Natural killer cell (primary cell): ENCODE results near the gene SHROOM2. TPM values are rescaled to one million over a fixed set of nuclear protein-coding genes. Genes with fewer than 3 reads are reported as not detected.

ENCODE experiments used
- ATAC-seq, 3 donors: fragments of 150-1000 bp in 2 of 3; fragments of 200-7000 bp in 1 of 3; cut with Tn5 transposase; 1 replicate in 1 of 3; 2 replicates in 2 of 3; pipeline ENCODE4 v1.10.0; 2021; ENCODE audit warnings: mild to moderate bottlenecking in 2 of 3, moderate library complexity in 2 of 3
- DNase-seq, 2 donors: peaks; one replicate each; pipeline versions ENCODE4 v3.0.0 to v3.0.0-alpha.2; 2013 to 2021; ENCODE audit warnings: mixed read lengths in 1 of 2
- H3K27ac ChIP-seq: one replicate; pipeline ENCODE4 v1.5.1; 2013; ENCODE audit warnings: mild to moderate bottlenecking, low read length
- H3K27me3 ChIP-seq: one replicate; pipeline ENCODE4 v1.6.1; 2013; ENCODE audit warnings: low read length; ENCODE audit not compliant: control insufficient read depth, insufficient read depth
- H3K36me3 ChIP-seq: one replicate; pipeline ENCODE4 v1.6.1; 2013; ENCODE audit warnings: low read length; ENCODE audit not compliant: control insufficient read depth, insufficient read depth
- H3K4me1 ChIP-seq: one replicate; pipeline ENCODE4 v1.6.1; 2013; ENCODE audit warnings: low read length; ENCODE audit not compliant: control insufficient read depth, insufficient read depth
- H3K4me3 ChIP-seq: one replicate; pipeline ENCODE4 v1.5.1; 2013; ENCODE audit warnings: low read length
- H3K9me3 ChIP-seq: one replicate; pipeline ENCODE4 v1.6.1; 2013; ENCODE audit warnings: low read length; ENCODE audit not compliant: control insufficient read depth, insufficient read depth
- H3K27ac Mint-ChIP-seq, 2 donors: one replicate each; pipeline ENCODE4 v1.8.0; 2022; ENCODE audit warnings: mild to moderate bottlenecking in 2 of 2, mixed read lengths in 2 of 2, moderate library complexity in 1 of 2
- H3K27me3 Mint-ChIP-seq, 2 donors: one replicate each; pipeline ENCODE4 v1.8.0; 2022; ENCODE audit warnings: low read depth in 2 of 2, mixed read lengths in 2 of 2
- H3K36me3 Mint-ChIP-seq: one replicate; pipeline ENCODE4 v1.8.0; 2022; ENCODE audit warnings: mixed read lengths
- H3K4me1 Mint-ChIP-seq, 2 donors: one replicate each; pipeline ENCODE4 v1.8.0; 2022; ENCODE audit warnings: mixed read lengths in 2 of 2
- H3K4me3 Mint-ChIP-seq: one replicate; pipeline ENCODE4 v1.8.0; 2022; ENCODE audit warnings: mild to moderate bottlenecking, moderate library complexity, mixed read lengths
- H3K9me3 Mint-ChIP-seq, 2 donors: one replicate each; pipeline ENCODE4 v1.8.0; 2022; ENCODE audit warnings: mixed read lengths in 2 of 2
- CTCF ChIP-seq: fragments of 200-600 bp; IDR thresholded peaks from one replicate; pipeline ENCODE4 v1.8.0; 2022; ENCODE audit warnings: antibody characterized with exemption
- WGBS: methylation state at CpG from one replicate; pipeline ENCODE4 v1.1.7; 2013; ENCODE audit warnings: missing lambda C conversion rate; ENCODE audit not compliant: insufficient coverage; 5-methylcytosine and 5-hydroxymethylcytosine counted together
- intact Hi-C: fragments of 100-400 bp; cut with micrococcal nuclease; formaldehyde crosslinking; loops from one replicate; pipeline ENCODE4 v1.14.2; 2022
- total RNA-seq, 4 donors: library from RNA; stranded (reverse); fragments of 120-200 nt in 1 of 4; gene quantifications; one replicate each; pipeline versions ENCODE4 v1.2.3 to v1.2.4, GENCODE V29; 2013 to 2022

Gene SHROOM2
- total RNA-seq, 3 donors from 2014 or later (not counting 1 experiment from before 2014, with no cell fraction given) = not detected

DNA sequence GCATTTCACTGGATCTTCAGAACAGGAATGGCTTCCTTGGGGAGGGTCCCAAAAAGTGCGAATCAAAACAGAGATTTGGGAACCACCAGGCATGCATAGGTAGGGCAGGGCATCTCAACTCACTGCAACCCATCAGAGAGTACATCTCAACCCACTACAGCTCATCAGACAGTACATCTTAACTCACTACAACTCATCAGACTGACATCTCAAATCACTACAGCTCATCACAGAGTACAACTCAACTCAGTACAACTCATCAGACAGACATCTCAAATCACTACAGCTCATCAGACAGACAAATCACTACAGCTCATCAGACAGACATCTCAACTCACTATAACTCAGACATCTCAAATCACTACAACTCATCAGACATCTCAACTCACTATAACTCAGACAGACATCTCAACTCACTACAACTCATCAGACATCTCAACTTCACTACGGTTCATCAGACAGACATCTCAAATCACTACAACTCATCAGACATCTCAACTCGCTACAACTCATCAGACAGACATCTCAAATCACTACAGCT, 133.5 kb downstream of the SHROOM2 start:
- Histone ChIP-seq H3K27ac (no peak overlapping the region), H3K27me3 (no peaks in the 10 kb centered on the region), H3K4me3 (no peak overlapping the region), H3K9me3 (no peaks in the 10 kb centered on the region), H3K36me3 (no peaks in the 10 kb centered on the region), H3K4me1 (no peaks in the 10 kb centered on the region)
- 77% methylated on average over 3 of the region's 3 CpGs for WGBS
- no peaks in the 10 kb centered on the region for H3K9me3 Mint-ChIP-seq
- DNase-seq (no peak), ATAC-seq (no peak)
- H3K36me3 Mint-ChIP-seq = no peaks in the 10 kb centered on the region
- peaks cover 0 to 7% of the 10 kb centered on the region in 2 donors for H3K27me3 Mint-ChIP-seq
- no peak overlapping the region for H3K27ac Mint-ChIP-seq
- H3K4me3 Mint-ChIP-seq = no peak overlapping the region
- no peak for TF ChIP-seq CTCF
- intact Hi-C loops = no loop called here
- H3K4me1 Mint-ChIP-seq = no peaks in the 10 kb centered on the region

DNA sequence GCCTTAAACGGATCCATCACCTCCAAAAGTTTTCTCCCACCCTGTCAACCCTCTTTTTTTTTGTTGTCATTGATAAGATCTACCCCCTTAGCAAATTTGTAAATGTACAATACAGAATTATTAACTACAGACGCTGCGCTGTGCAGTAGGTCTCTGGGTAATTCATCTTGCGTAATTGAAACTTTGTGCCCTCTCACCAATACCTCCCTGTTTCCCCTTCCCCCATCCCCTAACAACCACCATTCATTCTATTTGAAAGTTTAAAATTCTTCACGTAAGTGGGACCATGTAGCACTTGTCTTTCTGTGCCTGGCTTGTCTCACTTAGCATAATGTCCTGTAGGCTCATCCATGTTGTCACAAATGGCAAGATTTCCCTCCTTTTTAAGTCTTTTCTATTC, 135.2 kb downstream of the SHROOM2 start:
- H3K4me3 Mint-ChIP-seq = no peak overlapping the region
- 95% methylated on average over 4 of the region's 5 CpGs for WGBS
- TF ChIP-seq CTCF = no peak
- Histone ChIP-seq H3K27me3 (no peaks in the 10 kb centered on the region), H3K9me3 (no peaks in the 10 kb centered on the region), H3K4me3 (no peak overlapping the region), H3K4me1 (no peaks in the 10 kb centered on the region), H3K27ac (no peak overlapping the region), H3K36me3 (no peaks in the 10 kb centered on the region)
- DNase-seq (no peak), ATAC-seq (no peak)
- intact Hi-C loops = no loop called here
- H3K4me1 Mint-ChIP-seq = no peaks in the 10 kb centered on the region
- no peak overlapping the region for H3K27ac Mint-ChIP-seq
- H3K36me3 Mint-ChIP-seq = no peaks in the 10 kb centered on the region
- H3K9me3 Mint-ChIP-seq = no peaks in the 10 kb centered on the region
- H3K27me3 Mint-ChIP-seq = peaks cover 0 to 7% of the 10 kb centered on the region in 2 donors

DNA sequence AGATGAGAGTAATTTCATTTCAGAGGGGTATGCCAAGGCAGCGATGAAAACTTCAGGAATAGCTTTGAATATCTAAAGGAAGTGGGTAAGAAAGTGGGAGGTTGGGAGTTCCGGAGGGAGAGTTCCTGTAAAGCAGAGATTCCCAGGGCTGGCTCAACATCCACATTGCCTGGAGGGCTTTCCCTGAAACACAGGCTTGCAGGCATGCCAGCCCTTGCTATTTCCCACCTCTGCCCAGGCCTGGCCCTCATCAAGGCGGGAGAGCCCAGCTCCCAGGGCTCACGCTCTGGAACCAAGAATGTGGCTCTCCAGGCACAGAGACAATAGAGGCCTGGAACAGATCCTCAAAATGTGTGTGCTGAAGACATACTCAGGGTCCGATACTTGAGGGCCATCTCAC, 137.1 kb downstream of the SHROOM2 start:
- no peaks in the 10 kb centered on the region for H3K36me3 Mint-ChIP-seq
- Histone ChIP-seq H3K9me3 (no peaks in the 10 kb centered on the region), H3K4me1 (no peaks in the 10 kb centered on the region), H3K27me3 (no peaks in the 10 kb centered on the region), H3K27ac (no peak overlapping the region), H3K4me3 (no peak overlapping the region), H3K36me3 (no peaks in the 10 kb centered on the region)
- H3K27me3 Mint-ChIP-seq = peaks cover 0 to 7% of the 10 kb centered on the region in 2 donors
- WGBS = 93% methylated on average over 5 of the region's 5 CpGs
- ATAC-seq (no peak), DNase-seq (no peak)
- H3K27ac Mint-ChIP-seq = no peak overlapping the region
- intact Hi-C loops = no loop called here
- no peak overlapping the region for H3K4me3 Mint-ChIP-seq
- H3K9me3 Mint-ChIP-seq = no peaks in the 10 kb centered on the region
- TF ChIP-seq CTCF = no peak
- H3K4me1 Mint-ChIP-seq = no peaks in the 10 kb centered on the region

DNA sequence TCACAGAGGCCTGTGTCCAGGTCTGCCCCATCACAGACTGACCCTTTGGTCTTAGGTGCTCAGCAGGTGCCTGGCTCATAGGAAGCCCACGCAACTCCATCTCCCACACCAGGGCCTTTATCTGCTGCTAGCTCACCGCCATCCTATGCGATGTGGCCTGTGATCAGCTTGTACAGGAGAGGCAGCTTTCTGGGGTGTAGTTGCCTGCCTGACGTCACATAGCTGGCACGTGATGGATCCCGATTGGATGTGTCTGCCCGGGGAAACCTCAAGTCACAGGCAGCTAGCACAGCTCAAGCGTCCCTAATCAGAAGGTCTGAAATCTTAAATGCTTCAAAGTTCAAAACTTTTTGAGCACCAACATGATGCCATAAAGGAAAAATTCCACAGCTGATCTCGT, 139.8 kb downstream of the SHROOM2 start:
- no peaks in the 10 kb centered on the region for H3K27me3 ChIP-seq
- H3K4me3 Mint-ChIP-seq = no peak overlapping the region
- TF ChIP-seq CTCF = no peak
- H3K27me3 Mint-ChIP-seq = peaks cover 0 to 5% of the 10 kb centered on the region in 2 donors
- H3K4me1 Mint-ChIP-seq = no peaks in the 10 kb centered on the region
- no peaks in the 10 kb centered on the region for H3K9me3 Mint-ChIP-seq
- no peak overlapping the region for H3K27ac ChIP-seq
- 90% methylated on average over 9 of the region's 9 CpGs for WGBS
- H3K9me3 ChIP-seq = no peaks in the 10 kb centered on the region
- H3K4me3 ChIP-seq = no peak overlapping the region
- H3K4me1 ChIP-seq = no peaks in the 10 kb centered on the region
- DNase-seq (no peak), ATAC-seq (no peak)
- no peaks in the 10 kb centered on the region for H3K36me3 ChIP-seq
- H3K36me3 Mint-ChIP-seq = no peaks in the 10 kb centered on the region
- no peak overlapping the region for H3K27ac Mint-ChIP-seq
- intact Hi-C loops = no loop called here
